ENCODE measurements around the gene LFNG.
A peak's percentile ranks its signal among the peaks of the same experiment; 100 is the strongest.

Gene LFNG

DNA sequence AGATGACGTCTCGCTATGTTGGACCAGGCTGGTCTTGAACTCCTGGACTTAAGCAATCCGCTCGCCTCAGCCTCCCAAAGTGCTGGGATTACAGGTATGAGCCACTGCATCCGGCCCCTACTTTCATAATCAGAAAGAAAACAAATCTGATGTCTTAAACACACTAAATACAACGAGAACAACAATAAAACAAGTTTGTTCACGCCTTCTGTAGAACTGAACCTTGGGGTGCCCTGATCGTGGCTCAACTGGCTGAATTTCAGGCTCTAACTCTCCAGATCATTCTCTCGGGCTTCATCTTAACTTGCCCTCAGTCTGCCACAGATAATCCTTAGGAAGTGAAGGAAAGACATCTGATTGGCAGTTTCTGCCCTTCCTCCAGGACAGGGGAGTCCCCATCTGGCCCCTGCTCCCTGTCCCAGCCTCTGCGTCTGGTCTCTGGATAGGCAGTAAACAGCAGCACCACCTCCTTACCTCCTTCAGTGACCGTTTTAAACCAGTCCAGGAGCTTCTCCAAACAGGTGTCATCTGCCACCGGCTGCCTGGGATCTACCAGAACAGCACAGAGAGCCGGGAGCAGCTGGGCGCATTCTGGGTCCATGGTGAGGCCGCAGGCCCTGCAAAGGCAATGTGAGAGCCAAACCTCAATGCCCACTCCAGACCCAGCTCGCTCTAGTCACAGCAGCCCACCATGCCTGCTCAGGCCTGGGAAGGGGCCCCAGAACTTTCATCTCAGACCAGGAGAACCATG lies 34.4 kb downstream of the LFNG start:
- Histone ChIP-seq H3K4me2 (ENCODE audit: low read length) (peak overlapping the region; percentile 95), H3K36me3 (ENCODE audit: control insufficient read depth in 1 of 2, insufficient read depth in 2 of 2, low read length in 2 of 2) (peaks cover 2 to 3% of the 10 kb centered on the region in 2 experiments), H3K9me3 (ENCODE audit: insufficient read depth, low read depth, low read length) (no peaks in the 10 kb centered on the region), H4K12ac (ENCODE audit: low read depth, low read length) (no peak overlapping the region), H2AK5ac (ENCODE audit: low read length) (no peak overlapping the region), H3K18ac (ENCODE audit: low read length) (no peak overlapping the region), H3K79me2 (ENCODE audit: control insufficient read depth, insufficient read depth, low read length, poor library complexity) (peaks cover 11% of the 10 kb centered on the region), H3K4me3 (ENCODE audit: low read depth, low read length) (no peak overlapping the region), H4K8ac (ENCODE audit: low read depth, low read length) (no peak overlapping the region), H3K4me1 (ENCODE audit: control insufficient read depth in 1 of 2, insufficient read depth in 2 of 2, low read length in 2 of 2) (peaks cover 6 to 8% of the 10 kb centered on the region in 2 experiments), H2BK12ac (ENCODE audit: low read length) (no peak overlapping the region), H4K91ac (ENCODE audit: low read depth, low read length) (no peak overlapping the region), H2BK120ac (ENCODE audit: insufficient read depth, low read length, poor library complexity) (no peak overlapping the region), H3K4ac (ENCODE audit: low read depth, low read length) (peak overlapping the region; percentile 22), H3K9ac (ENCODE audit: low read length) (peak overlapping the region; percentile 36), H2BK5ac (ENCODE audit: low read depth, low read length, poor library complexity) (no peak overlapping the region), H2AFZ (ENCODE audit: insufficient read depth, low read length, poor library complexity) (no peak overlapping the region), H3K79me1 (ENCODE audit: low read length) (peaks cover 15% of the 10 kb centered on the region), H3K14ac (ENCODE audit: low read length) (no peak overlapping the region), H3K23ac (ENCODE audit: low read length) (no peak overlapping the region), H3K27me3 (ENCODE audit: insufficient read depth, low read length) (no peaks in the 10 kb centered on the region), H3K27ac (ENCODE audit: low read depth, low read length) (no peak overlapping the region)
- no CpG with 5 or more reads among the region's 16 CpGs for WGBS (ENCODE audit: extremely low coverage, insufficient coverage, insufficient read length)
- DNase-seq, result no peak

DNA sequence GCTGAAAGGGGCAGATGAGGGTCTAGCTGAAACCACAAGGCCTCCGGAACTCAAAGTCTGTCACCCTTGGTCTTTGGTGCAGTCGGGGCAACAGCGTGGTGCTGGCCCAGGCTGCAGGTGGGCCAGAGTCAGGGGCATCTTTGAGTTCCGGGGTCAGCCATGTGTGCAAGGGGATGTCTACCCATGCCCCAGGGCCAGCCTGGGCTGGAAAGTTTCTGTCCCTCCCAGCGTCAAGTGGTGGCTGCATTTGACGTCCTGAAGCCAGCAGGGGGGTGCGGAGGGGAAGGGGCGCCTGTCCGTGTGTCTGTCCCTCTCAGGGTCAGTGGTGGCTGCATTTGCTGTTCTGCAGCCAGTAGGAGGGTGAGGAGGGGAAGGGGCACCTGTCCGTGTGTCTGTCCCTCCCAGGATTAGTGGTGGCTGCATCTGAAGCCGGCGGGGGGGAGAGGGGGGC lies 35.1 kb downstream of the LFNG start:
- Histone ChIP-seq H3K27ac (ENCODE audit: low read depth, low read length) (no peak overlapping the region), H2BK120ac (ENCODE audit: insufficient read depth, low read length, poor library complexity) (no peak overlapping the region), H3K9me3 (ENCODE audit: insufficient read depth, low read depth, low read length) (no peaks in the 10 kb centered on the region), H3K4me3 (ENCODE audit: low read depth, low read length) (peak overlapping the region; percentile 90), H2BK5ac (ENCODE audit: low read depth, low read length, poor library complexity) (no peak overlapping the region), H3K4me2 (ENCODE audit: low read length) (peak overlapping the region; percentile 95), H3K36me3 (ENCODE audit: control insufficient read depth in 1 of 2, insufficient read depth in 2 of 2, low read length in 2 of 2) (peaks cover 2 to 3% of the 10 kb centered on the region in 2 experiments), H2AK5ac (ENCODE audit: low read length) (peak overlapping the region; percentile 56), H4K8ac (ENCODE audit: low read depth, low read length) (no peak overlapping the region), H2AFZ (ENCODE audit: insufficient read depth, low read length, poor library complexity) (peak overlapping the region; percentile 30), H4K91ac (ENCODE audit: low read depth, low read length) (peak overlapping the region; percentile 100), H3K4me1 (ENCODE audit: control insufficient read depth in 1 of 2, insufficient read depth in 2 of 2, low read length in 2 of 2) (peaks cover 6 to 8% of the 10 kb centered on the region in 2 experiments), H3K79me1 (ENCODE audit: low read length) (peaks cover 20% of the 10 kb centered on the region), H3K14ac (ENCODE audit: low read length) (peak overlapping the region; percentile 65), H3K27me3 (ENCODE audit: insufficient read depth, low read length) (no peaks in the 10 kb centered on the region), H3K79me2 (ENCODE audit: control insufficient read depth, insufficient read depth, low read length, poor library complexity) (peaks cover 15% of the 10 kb centered on the region), H3K9ac (ENCODE audit: low read length) (peak overlapping the region; percentile 71), H4K12ac (ENCODE audit: low read depth, low read length) (peak overlapping the region; percentile 34), H3K18ac (ENCODE audit: low read length) (peak overlapping the region; percentile 16), H3K4ac (ENCODE audit: low read depth, low read length) (peak overlapping the region; percentile 22), H2BK12ac (ENCODE audit: low read length) (peak overlapping the region; percentile 22), H3K23ac (ENCODE audit: low read length) (no peak overlapping the region)
- no peak for DNase-seq
- WGBS (ENCODE audit: extremely low coverage, insufficient coverage, insufficient read length), result no CpG with 5 or more reads among the region's 12 CpGs

- Histone ChIP-seq H3K27me3 (ENCODE audit: insufficient read depth, low read length) (no peaks in the 10 kb centered on the region), H4K91ac (ENCODE audit: low read depth, low read length) (peak within 1 kb of the TSS; percentile 100), H3K4me1 (ENCODE audit: control insufficient read depth in 1 of 2, insufficient read depth in 2 of 2, low read length in 2 of 2) (peaks cover 6 to 13% of the 10 kb centered on the region in 2 experiments), H4K8ac (ENCODE audit: low read depth, low read length) (peak within 1 kb of the TSS; percentile 99), H3K4ac (ENCODE audit: low read depth, low read length) (peak within 1 kb of the TSS; percentile 97), H2BK120ac (ENCODE audit: insufficient read depth, low read length, poor library complexity) (peak within 1 kb of the TSS; percentile 100), H3K23ac (ENCODE audit: low read length) (no peak within 1 kb of the TSS), H2BK5ac (ENCODE audit: low read depth, low read length, poor library complexity) (peak within 1 kb of the TSS; percentile 100), H3K79me1 (ENCODE audit: low read length) (peaks cover 20% of the 10 kb centered on the region), H2BK12ac (ENCODE audit: low read length) (peak within 1 kb of the TSS; percentile 97), H3K9ac (ENCODE audit: low read length) (peak within 1 kb of the TSS; percentile 88), H2AFZ (ENCODE audit: insufficient read depth, low read length, poor library complexity) (peak within 1 kb of the TSS; percentile 65), H2AK5ac (ENCODE audit: low read length) (peak within 1 kb of the TSS; percentile 62), H4K12ac (ENCODE audit: low read depth, low read length) (peak within 1 kb of the TSS; percentile 89), H3K4me2 (ENCODE audit: low read length) (peak within 1 kb of the TSS; percentile 95), H3K9me3 (ENCODE audit: insufficient read depth, low read depth, low read length) (no peaks in the 10 kb centered on the region), H3K4me3 (ENCODE audit: low read depth, low read length) (peak within 1 kb of the TSS; percentile 90), H3K14ac (ENCODE audit: low read length) (peak within 1 kb of the TSS; percentile 99), H3K18ac (ENCODE audit: low read length) (peak within 1 kb of the TSS; percentile 98), H3K27ac (ENCODE audit: low read depth, low read length) (peak within 1 kb of the TSS; percentile 99), H3K79me2 (ENCODE audit: control insufficient read depth, insufficient read depth, low read length, poor library complexity) (peaks cover 15% of the 10 kb centered on the region), H3K36me3 (ENCODE audit: control insufficient read depth in 1 of 2, insufficient read depth in 2 of 2, low read length in 2 of 2) (peaks cover 2 to 3% of the 10 kb centered on the region in 2 experiments)
- peak; percentile 96 to 97 for DNase-seq
- WGBS (ENCODE audit: extremely low coverage, insufficient coverage, insufficient read length), result no CpG with 5 or more reads among the region's 79 CpGs
Measured at GRCh38 chr7:2555121-2556052, 35.8 kb downstream of the LFNG start, which contains the start of gene BRAT1. TSS of gene BRAT1 (minus strand) at chr7:2555524. CDS start at chr7:2554431, 1,093 bp downstream.

GRCh38 chr7:2558629-2559282 lies 39.2 kb downstream of the LFNG start, which contains the start of gene IQCE:
TSS of gene IQCE (plus strand) at chr7:2558979. CDS start at chr7:2559182, 203 bp downstream.
- Histone ChIP-seq H3K23ac (ENCODE audit: low read length) (no peak within 1 kb of the TSS), H3K9ac (ENCODE audit: low read length) (peak within 1 kb of the TSS; percentile 84), H3K4ac (ENCODE audit: low read depth, low read length) (peak within 1 kb of the TSS; percentile 33), H2BK120ac (ENCODE audit: insufficient read depth, low read length, poor library complexity) (peak within 1 kb of the TSS; percentile 52), H4K8ac (ENCODE audit: low read depth, low read length) (peak within 1 kb of the TSS; percentile 82), H2BK12ac (ENCODE audit: low read length) (peak within 1 kb of the TSS; percentile 54), H3K27me3 (ENCODE audit: insufficient read depth, low read length) (no peaks in the 10 kb centered on the region), H4K12ac (ENCODE audit: low read depth, low read length) (peak within 1 kb of the TSS; percentile 9), H3K9me3 (ENCODE audit: insufficient read depth, low read depth, low read length) (no peaks in the 10 kb centered on the region), H3K4me1 (ENCODE audit: control insufficient read depth in 1 of 2, insufficient read depth in 2 of 2, low read length in 2 of 2) (peaks cover 6 to 13% of the 10 kb centered on the region in 2 experiments), H2BK5ac (ENCODE audit: low read depth, low read length, poor library complexity) (peak within 1 kb of the TSS; percentile 94), H4K91ac (ENCODE audit: low read depth, low read length) (peak within 1 kb of the TSS; percentile 90), H3K79me1 (ENCODE audit: low read length) (peaks cover 20% of the 10 kb centered on the region), H2AK5ac (ENCODE audit: low read length) (peak within 1 kb of the TSS; percentile 89), H3K18ac (ENCODE audit: low read length) (peak within 1 kb of the TSS; percentile 90), H3K4me2 (ENCODE audit: low read length) (peak within 1 kb of the TSS; percentile 98), H3K79me2 (ENCODE audit: control insufficient read depth, insufficient read depth, low read length, poor library complexity) (peaks cover 15% of the 10 kb centered on the region), H3K14ac (ENCODE audit: low read length) (peak within 1 kb of the TSS; percentile 82), H3K36me3 (ENCODE audit: control insufficient read depth in 1 of 2, insufficient read depth in 2 of 2, low read length in 2 of 2) (peaks cover 2 to 5% of the 10 kb centered on the region in 2 experiments), H2AFZ (ENCODE audit: insufficient read depth, low read length, poor library complexity) (peak within 1 kb of the TSS; percentile 88), H3K4me3 (ENCODE audit: low read depth, low read length) (peak within 1 kb of the TSS; percentile 88), H3K27ac (ENCODE audit: low read depth, low read length) (peak within 1 kb of the TSS; percentile 91)
- no CpG with 5 or more reads among the region's 66 CpGs for WGBS (ENCODE audit: extremely low coverage, insufficient coverage, insufficient read length)
- peak; percentile 96 to 98 for DNase-seq
